ENCODE measurements around the gene SARM1. TPM values are rescaled to one million over a fixed set of nuclear protein-coding genes. Genes with fewer than 3 reads are reported as not detected.

Gene SARM1
- total and polyA plus RNA-seq, 2 of the 13 experiments (the other 11 are each of a cell fraction or from before 2014, with no cell fraction given): 0.73 to 0.86 TPM

GRCh38 chr17:28388106-28388505 lies 16.6 kb downstream of the SARM1 start (continued):
- TF ChIP-seq CSRNP2 (CRISPR knock-in tag; conservative IDR thresholded peaks at IDR 0.05; ENCODE audit: low read depth): no peak
- no peak for TF ChIP-seq ZNF710 (CRISPR knock-in tag; IDR thresholded peaks at IDR 0.05; ENCODE audit: borderline replicate concordance)
- no peak for TF ChIP-seq ARNT2 (CRISPR knock-in tag; IDR thresholded peaks at IDR 0.05; ENCODE audit: low read depth)
- TF ChIP-seq THAP7 (CRISPR knock-in tag; IDR thresholded peaks at IDR 0.05): no peak

- H3K4me1 ChIP-seq (ENCODE audit: insufficient read depth, low read length): no peaks in the 10 kb centered on the region
- H3K9ac ChIP-seq (ENCODE audit: insufficient read depth, low read depth, low read length): no peak overlapping the region
- no peaks in the 10 kb centered on the region for H3K36me3 ChIP-seq (replicated peaks in 1 of 2; ENCODE audit: control insufficient read depth in 1 of 2, insufficient read depth in 2 of 2, low read length in 2 of 2)
- ChIA-PET CTCF (ENCODE audit: low intra/inter-chr PET ratio, low total read pairs) (no interaction called here), POLR2A (no interaction called here)
- H3K4me3 ChIP-seq (replicated peaks in 1 of 3; ENCODE audit: insufficient read depth in 1 of 3, low read depth in 2 of 3, low read length in 3 of 3): no peak overlapping the region
- no peaks in the 10 kb centered on the region for H4K20me1 ChIP-seq (ENCODE audit: insufficient read depth, low read length)
- DNase-seq (ENCODE audit: low spot score) (no peak), ATAC-seq (no peak), FAIRE-seq (no peak)
- H3K9me3 ChIP-seq (ENCODE audit: low read length): no peaks in the 10 kb centered on the region
- H3K27me3 ChIP-seq (ENCODE audit: control insufficient read depth in 1 of 2, insufficient read depth in 2 of 2, low read length in 2 of 2): no peaks in the 10 kb centered on the region
- H2AFZ ChIP-seq (ENCODE audit: low read length): no peak overlapping the region
- 96% methylated on average over 1 of the region's 1 CpG for WGBS (ENCODE audit: low lambda C conversion rate)
- H3K79me2 ChIP-seq (ENCODE audit: insufficient read depth, low read length): no peaks in the 10 kb centered on the region
- intact Hi-C loops (cut with micrococcal nuclease; ENCODE audit: unreplicated experiment): no loop called here
- no peak overlapping the region for H3K27ac ChIP-seq (ENCODE audit: extremely low read length, insufficient read depth, low read length)
- no peak overlapping the region for H3K4me2 ChIP-seq (ENCODE audit: low read depth, low read length)
- in situ Hi-C loops (cut with HindIII; ENCODE audit: extremely low pct_ligation_motif_present, low pct_unique_long_range_greater_than_20kb): no loop called here
- BruUV-seq (replicated peaks): no TSS peak
- TF ChIP-seq MEIS1 (CRISPR knock-in tag; IDR thresholded peaks at IDR 0.05; ENCODE audit: borderline replicate concordance): no peak
- no peak for TF ChIP-seq MAX (IDR thresholded peaks at IDR 0.05)
- no peak for TF ChIP-seq POLR2G (IDR thresholded peaks at IDR 0.05; ENCODE audit: low read depth, low read length)
- TF ChIP-seq DPF2 (CRISPR knock-in tag; IDR thresholded peaks at IDR 0.05; ENCODE audit: borderline replicate concordance, low read depth): no peak
- no peak for TF ChIP-seq CERS6 (CRISPR knock-in tag; IDR thresholded peaks at IDR 0.05)
- no peak for TF ChIP-seq ZNF274 (CRISPR knock-in tag; IDR thresholded peaks at IDR 0.05)
- TF ChIP-seq ZHX1 (CRISPR knock-in tag; IDR thresholded peaks at IDR 0.05; ENCODE audit: low read depth): no peak
- TF ChIP-seq ZNF598 (CRISPR knock-in tag; IDR thresholded peaks at IDR 0.05; ENCODE audit: borderline replicate concordance): no peak
- no peak for TF ChIP-seq ZNF557 (CRISPR knock-in tag; IDR thresholded peaks at IDR 0.05)
- TF ChIP-seq MLLT10 (CRISPR knock-in tag; IDR thresholded peaks at IDR 0.05): no peak
- no peak for TF ChIP-seq ATRX (CRISPR knock-in tag; IDR thresholded peaks at IDR 0.05; ENCODE audit: borderline replicate concordance)
- TF ChIP-seq ZNF343 (CRISPR knock-in tag; IDR thresholded peaks at IDR 0.05): no peak
Measured at GRCh38 chr17:28390141-28390540, 18.6 kb downstream of the SARM1 start.
